ENCODE measurements around the gene MVB12B.

Gene MVB12B

GRCh38 chr9:126380447-126380846 is 53.8 kb downstream of the MVB12B start:
- TF ChIP-seq USF1 (IDR thresholded peaks at IDR 0.05) (no peak), EP300 (IDR thresholded peaks at IDR 0.05; ENCODE audit: borderline replicate concordance) (no peak), TCF12 (IDR thresholded peaks at IDR 0.05; ENCODE audit: low read depth) (no peak), YY1 (IDR thresholded peaks at IDR 0.05; ENCODE audit: low read depth) (no peak), REST (IDR thresholded peaks at IDR 0.05; ENCODE audit: low read depth) (no peak), NFIC (IDR thresholded peaks at IDR 0.05) (no peak), CREB1 (IDR thresholded peaks at IDR 0.05; ENCODE audit: low read depth) (no peak), TEAD4 (IDR thresholded peaks at IDR 0.05) (no peak), CEBPB (IDR thresholded peaks at IDR 0.05) (no peak), TAF1 (IDR thresholded peaks at IDR 0.05; ENCODE audit: low read depth) (no peak), RAD21 (IDR thresholded peaks at IDR 0.05; ENCODE audit: low read depth) (no peak), ZBTB7A (IDR thresholded peaks at IDR 0.05; ENCODE audit: low read depth) (no peak), EGR1 (IDR thresholded peaks at IDR 0.05) (no peak), FOXM1 (IDR thresholded peaks at IDR 0.05; ENCODE audit: borderline replicate concordance, low read depth) (no peak)
- TF ChIP-seq, protein P1, sequence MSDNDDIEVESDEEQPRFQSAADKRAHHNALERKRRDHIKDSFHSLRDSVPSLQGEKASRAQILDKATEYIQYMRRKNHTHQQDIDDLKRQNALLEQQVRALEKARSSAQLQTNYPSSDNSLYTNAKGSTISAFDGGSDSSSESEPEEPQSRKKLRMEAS (IDR thresholded peaks at IDR 0.05) = no peak

GRCh38 chr9:126381195-126381594 is 54.6 kb downstream of the MVB12B start:
- TF ChIP-seq NFIC (IDR thresholded peaks at IDR 0.05) = no peak
- TF ChIP-seq CEBPB (IDR thresholded peaks at IDR 0.05) = no peak
- TF ChIP-seq FOXM1 (IDR thresholded peaks at IDR 0.05; ENCODE audit: borderline replicate concordance, low read depth) = no peak
- TF ChIP-seq CREB1 (IDR thresholded peaks at IDR 0.05; ENCODE audit: low read depth) = no peak
- TF ChIP-seq USF1 (IDR thresholded peaks at IDR 0.05) = no peak

GRCh38 chr9:126383406-126384046 is 56.9 kb downstream of the MVB12B start:
- TF ChIP-seq FOXM1 (IDR thresholded peaks at IDR 0.05; ENCODE audit: borderline replicate concordance, low read depth) (no peak), CEBPB (IDR thresholded peaks at IDR 0.05) (no peak), TEAD4 (IDR thresholded peaks at IDR 0.05) (no peak), TAF1 (IDR thresholded peaks at IDR 0.05; ENCODE audit: low read depth) (no peak), USF1 (IDR thresholded peaks at IDR 0.05) (no peak), EP300 (IDR thresholded peaks at IDR 0.05; ENCODE audit: borderline replicate concordance) (no peak), YY1 (IDR thresholded peaks at IDR 0.05; ENCODE audit: low read depth) (no peak), EGR1 (IDR thresholded peaks at IDR 0.05) (no peak), REST (IDR thresholded peaks at IDR 0.05; ENCODE audit: low read depth) (no peak), CREB1 (IDR thresholded peaks at IDR 0.05; ENCODE audit: low read depth) (no peak), RAD21 (IDR thresholded peaks at IDR 0.05; ENCODE audit: low read depth) (no peak), NFIC (IDR thresholded peaks at IDR 0.05) (no peak), ZBTB7A (IDR thresholded peaks at IDR 0.05; ENCODE audit: low read depth) (no peak), TCF12 (IDR thresholded peaks at IDR 0.05; ENCODE audit: low read depth) (no peak)
- TF ChIP-seq, protein P1 (IDR thresholded peaks at IDR 0.05) = no peak

- TF ChIP-seq TEAD4 (IDR thresholded peaks at IDR 0.05) (no peak), ZBTB7A (IDR thresholded peaks at IDR 0.05; ENCODE audit: low read depth) (no peak), USF1 (IDR thresholded peaks at IDR 0.05) (no peak), YY1 (IDR thresholded peaks at IDR 0.05; ENCODE audit: low read depth) (no peak), NFIC (IDR thresholded peaks at IDR 0.05) (no peak), CEBPB (IDR thresholded peaks at IDR 0.05) (no peak), FOXM1 (IDR thresholded peaks at IDR 0.05; ENCODE audit: borderline replicate concordance, low read depth) (no peak), RAD21 (IDR thresholded peaks at IDR 0.05; ENCODE audit: low read depth) (no peak), EGR1 (IDR thresholded peaks at IDR 0.05) (no peak), EP300 (IDR thresholded peaks at IDR 0.05; ENCODE audit: borderline replicate concordance) (no peak), REST (IDR thresholded peaks at IDR 0.05; ENCODE audit: low read depth) (no peak), TAF1 (IDR thresholded peaks at IDR 0.05; ENCODE audit: low read depth) (no peak), TCF12 (IDR thresholded peaks at IDR 0.05; ENCODE audit: low read depth) (no peak), CREB1 (IDR thresholded peaks at IDR 0.05; ENCODE audit: low read depth) (no peak)
- TF ChIP-seq, protein P1 (IDR thresholded peaks at IDR 0.05) = no peak
Measured at GRCh38 chr9:126384926-126385325, 58.3 kb downstream of the MVB12B start.

Measured in Ishikawa (cell line).